Lung (tissue), 16 donors: ENCODE measurements around the gene USP5. TPM values are rescaled to one million over a fixed set of nuclear protein-coding genes. Genes with fewer than 3 reads are reported as not detected.

Source experiments
- ATAC-seq: fragments of 200-7000 bp; cut with Tn5 transposase; one replicate; pipeline ENCODE4 v1.9.1; 2020; ENCODE audit warnings: moderate number of reproducible peaks; ENCODE audit not compliant: insufficient read depth, low FRiP score
- DNase-seq, 3 donors: peaks; one replicate each; pipeline ENCODE4 v3.0.0-alpha.2; 2013 to 2017
- H3K27ac ChIP-seq, 2 donors: one replicate each; pipeline ENCODE4 v1.5.1; 2013; ENCODE audit warnings: mild to moderate bottlenecking in 2 of 2, moderate library complexity in 2 of 2, control low read depth in 1 of 2, inconsistent platforms in 1 of 2, low read depth in 1 of 2, low read length in 1 of 2
- H3K27me3 ChIP-seq, 3 donors: one replicate each; pipeline ENCODE4 v1.5.1; 2013; ENCODE audit warnings: low read length in 2 of 3; ENCODE audit not compliant: control insufficient read depth in 3 of 3, insufficient read depth in 3 of 3
- H3K36me3 ChIP-seq, 4 donors: one replicate each; pipeline ENCODE4 v1.5.1; 2013; ENCODE audit warnings: low read length in 4 of 4, mild to moderate bottlenecking in 1 of 4, moderate library complexity in 1 of 4; ENCODE audit not compliant: control insufficient read depth in 4 of 4, insufficient read depth in 4 of 4
- H3K4me1 ChIP-seq, 5 donors: one replicate each; pipeline ENCODE4 v1.5.1; 2013; ENCODE audit warnings: low read length in 5 of 5, mild to moderate bottlenecking in 2 of 5, moderate library complexity in 1 of 5; ENCODE audit not compliant: control insufficient read depth in 5 of 5, insufficient read depth in 5 of 5
- H3K4me3 ChIP-seq: one replicate; pipeline ENCODE4 v1.5.1; 2013; ENCODE audit warnings: mild to moderate bottlenecking, control low read depth, moderate library complexity
- H3K9ac ChIP-seq, 2 donors: one replicate each; pipeline ENCODE4 v1.5.1; 2013; ENCODE audit warnings: low read length in 2 of 2, control low read depth in 1 of 2; ENCODE audit not compliant: insufficient read depth in 1 of 2
- H3K9me3 ChIP-seq, 4 donors: one replicate each; pipeline ENCODE4 v1.5.1; 2013; ENCODE audit warnings: low read length in 3 of 4, mild to moderate bottlenecking in 1 of 4, moderate library complexity in 1 of 4; ENCODE audit not compliant: control insufficient read depth in 4 of 4, insufficient read depth in 3 of 4
- WGBS, 2 donors: extraction: QIAGEN DNeasy Blood & Tissue Kit; methylation state at CpG; one replicate each; pipeline ENCODE4 v1.1.7; 2013; 5-methylcytosine and 5-hydroxymethylcytosine counted together
- long read RNA-seq, 5 donors: transcript quantifications; one replicate each; lab custom pipeline, GENCODE V29; 2026
- polyA plus RNA-seq, 2 donors: library from polyadenylated mRNA; stranded (reverse); fragments of 200-250 nt; gene quantifications; one replicate each; pipeline ENCODE4 v1.2.1, GENCODE V29; 2013
- total RNA-seq, 2 donors: library from RNA; depleted of rRNA in 1 of 2; stranded (reverse); fragments of >200 nt in 1 of 2; gene quantifications; one replicate each; pipeline ENCODE4 v1.2.1, GENCODE V29; 2014 to 2021
- TF ChIP-seq, protein P1 (sequence below): IDR thresholded peaks from 2 replicates; pipeline ENCODE4 v1.5.1; 2012; ENCODE audit warnings: mild to moderate bottlenecking; ENCODE audit errors: control extremely low read depth, extremely low read depth
- donor health status: control.
- donor health status: control.
- donor health status: Bipolar disorder and iron deficiency.
- donor health status: healthy.
- donor health status: DM: yes; HTN: yes; CAD: no.

The USP5 gene
- total RNA-seq (10 to 100 TPM; 35.3 to 92.1 TPM), polyA plus RNA-seq (10 to 100 TPM; 24.8 to 38.1 TPM)
- long read RNA-seq, donor 1, transcript USP5-202 (20 exons, 3,083 nt), result major isoform, 7 of 14 reads
- long read RNA-seq, donor 1, partial matches to known transcripts, result 6 of 14 reads
- long read RNA-seq, donor 1, other reads (novel, unspliced or antisense), result 0 of 14 reads
- long read RNA-seq, donor 2, partial matches to known transcripts, result 0 of 1 reads
- long read RNA-seq, donor 2, other reads (novel, unspliced or antisense), result 0 of 1 reads
- long read RNA-seq, donor 3, partial matches to known transcripts, result 5 of 7 reads
- long read RNA-seq, donor 3, other reads (novel, unspliced or antisense), result 0 of 7 reads
- long read RNA-seq, donor 4, result 0 reads
- long read RNA-seq, donor 5, partial matches to known transcripts, result 24 of 25 reads
- long read RNA-seq, donor 5, other reads (novel, unspliced or antisense), result 0 of 25 reads

- H3K9ac ChIP-seq, result peak within 1 kb of the TSS; percentile 81 to 98
- no peaks in the 10 kb centered on the region for H3K27me3 ChIP-seq
- TF ChIP-seq, protein P1, sequence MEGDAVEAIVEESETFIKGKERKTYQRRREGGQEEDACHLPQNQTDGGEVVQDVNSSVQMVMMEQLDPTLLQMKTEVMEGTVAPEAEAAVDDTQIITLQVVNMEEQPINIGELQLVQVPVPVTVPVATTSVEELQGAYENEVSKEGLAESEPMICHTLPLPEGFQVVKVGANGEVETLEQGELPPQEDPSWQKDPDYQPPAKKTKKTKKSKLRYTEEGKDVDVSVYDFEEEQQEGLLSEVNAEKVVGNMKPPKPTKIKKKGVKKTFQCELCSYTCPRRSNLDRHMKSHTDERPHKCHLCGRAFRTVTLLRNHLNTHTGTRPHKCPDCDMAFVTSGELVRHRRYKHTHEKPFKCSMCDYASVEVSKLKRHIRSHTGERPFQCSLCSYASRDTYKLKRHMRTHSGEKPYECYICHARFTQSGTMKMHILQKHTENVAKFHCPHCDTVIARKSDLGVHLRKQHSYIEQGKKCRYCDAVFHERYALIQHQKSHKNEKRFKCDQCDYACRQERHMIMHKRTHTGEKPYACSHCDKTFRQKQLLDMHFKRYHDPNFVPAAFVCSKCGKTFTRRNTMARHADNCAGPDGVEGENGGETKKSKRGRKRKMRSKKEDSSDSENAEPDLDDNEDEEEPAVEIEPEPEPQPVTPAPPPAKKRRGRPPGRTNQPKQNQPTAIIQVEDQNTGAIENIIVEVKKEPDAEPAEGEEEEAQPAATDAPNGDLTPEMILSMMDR, result no peak
- H3K27ac ChIP-seq, result peak within 1 kb of the TSS; percentile 91 to 96
- peaks cover 0 to 26% (median 7%) of the 10 kb centered on the region in 5 donors for H3K4me1 ChIP-seq
- DNase-seq (peak; percentile 99 to 100 (median 100)), ATAC-seq (peak; percentile 92)
- H3K4me3 ChIP-seq, result peak within 1 kb of the TSS; percentile 76
- no peaks in the 10 kb centered on the region for H3K9me3 ChIP-seq
- H3K36me3 ChIP-seq, result peaks cover 10 to 25% (median 16%) of the 10 kb centered on the region in 4 donors
- WGBS, 2 donors, result 0% methylated on average over 65 of the region's 65 CpGs
Measured at GRCh38 chr12:6851921-6852650, at the start of gene USP5. USP5 (plus strand) TSS chr12:6852150; CDS start chr12:6852180, 30 bp downstream.

- TF ChIP-seq, protein P1, result no peak
- H3K9ac ChIP-seq, result no peak overlapping the region
- H3K4me3 ChIP-seq, result no peak overlapping the region
- H3K27ac ChIP-seq, result no peak overlapping the region
- H3K9me3 ChIP-seq, result no peaks in the 10 kb centered on the region
- no peak for DNase-seq
- WGBS, 2 donors, result 75 to 97% methylated on average over 1 of the region's 1 CpG
- H3K4me1 ChIP-seq, result no peaks in the 10 kb centered on the region
- no peaks in the 10 kb centered on the region for H3K27me3 ChIP-seq
- no peak for ATAC-seq
- peaks cover 0 to 13% (median 7%) of the 10 kb centered on the region in 4 donors for H3K36me3 ChIP-seq
Measured at GRCh38 chr12:6807170-6807569, 44.8 kb upstream of the USP5 start.

DNA sequence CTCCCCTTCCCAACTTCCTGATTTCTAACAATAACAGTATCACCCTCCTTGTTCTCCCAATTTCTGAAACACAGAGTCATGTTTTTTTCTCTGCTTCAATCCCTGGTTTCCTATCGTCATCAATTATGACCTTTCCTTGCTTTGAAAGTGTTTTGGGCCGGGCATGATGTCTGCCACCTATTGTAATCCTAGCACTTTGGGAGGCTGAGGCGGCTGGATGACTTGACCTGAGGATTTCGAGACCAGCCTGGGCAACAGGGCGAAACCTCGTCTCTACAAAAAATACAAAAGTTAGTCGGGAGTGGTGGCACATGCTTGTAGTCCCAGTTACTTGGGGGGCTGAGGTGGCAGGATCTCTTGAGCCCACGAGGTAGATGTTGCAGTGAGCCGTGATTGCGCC lies 42.9 kb upstream of the USP5 start:
- Histone ChIP-seq H3K4me3 (no peak overlapping the region), H3K4me1 (no peaks in the 10 kb centered on the region), H3K27me3 (no peaks in the 10 kb centered on the region), H3K9ac (no peak overlapping the region), H3K36me3 (peaks cover 0 to 10% (median 4%) of the 10 kb centered on the region in 4 donors), H3K27ac (no peak overlapping the region), H3K9me3 (no peaks in the 10 kb centered on the region)
- DNase-seq, result no peak
- TF ChIP-seq, protein P1, result no peak
- ATAC-seq, result no peak
- 81 to 82% methylated on average over 10 of the region's 10 CpGs for WGBS, 2 donors
